Mononuclear cell (primary cell): ENCODE measurements around the gene FOXS1. TPM values are rescaled to one million over a fixed set of nuclear protein-coding genes. Genes with fewer than 3 reads are reported as not detected.

Experiments
- H3K27me3 ChIP-seq: 2 replicates; pipeline ENCODE4 v1.6.0; 2011; ENCODE audit warnings: low read length, control low read depth; ENCODE audit not compliant: insufficient read depth
- H3K4me1 ChIP-seq: 2 replicates; pipeline ENCODE4 v1.5.1; 2011; ENCODE audit warnings: mild to moderate bottlenecking, low read length, control low read depth; ENCODE audit not compliant: insufficient read depth
- H3K4me3 ChIP-seq: 2 replicates; pipeline ENCODE4 v1.5.1; 2011; ENCODE audit warnings: mild to moderate bottlenecking, low read length, moderate library complexity
- H3K9me3 ChIP-seq: 2 replicates; pipeline ENCODE4 v1.5.1; 2011; ENCODE audit warnings: low read depth, mild to moderate bottlenecking, control low read depth, low read length
- total RNA-seq: library from RNA; depleted of rRNA; stranded (reverse); fragments of >200 nt; gene quantifications from one replicate; pipeline ENCODE4 v1.2.3, GENCODE V29; 2012

Gene FOXS1
- total RNA-seq, 1 donor, result not detected

DNA sequence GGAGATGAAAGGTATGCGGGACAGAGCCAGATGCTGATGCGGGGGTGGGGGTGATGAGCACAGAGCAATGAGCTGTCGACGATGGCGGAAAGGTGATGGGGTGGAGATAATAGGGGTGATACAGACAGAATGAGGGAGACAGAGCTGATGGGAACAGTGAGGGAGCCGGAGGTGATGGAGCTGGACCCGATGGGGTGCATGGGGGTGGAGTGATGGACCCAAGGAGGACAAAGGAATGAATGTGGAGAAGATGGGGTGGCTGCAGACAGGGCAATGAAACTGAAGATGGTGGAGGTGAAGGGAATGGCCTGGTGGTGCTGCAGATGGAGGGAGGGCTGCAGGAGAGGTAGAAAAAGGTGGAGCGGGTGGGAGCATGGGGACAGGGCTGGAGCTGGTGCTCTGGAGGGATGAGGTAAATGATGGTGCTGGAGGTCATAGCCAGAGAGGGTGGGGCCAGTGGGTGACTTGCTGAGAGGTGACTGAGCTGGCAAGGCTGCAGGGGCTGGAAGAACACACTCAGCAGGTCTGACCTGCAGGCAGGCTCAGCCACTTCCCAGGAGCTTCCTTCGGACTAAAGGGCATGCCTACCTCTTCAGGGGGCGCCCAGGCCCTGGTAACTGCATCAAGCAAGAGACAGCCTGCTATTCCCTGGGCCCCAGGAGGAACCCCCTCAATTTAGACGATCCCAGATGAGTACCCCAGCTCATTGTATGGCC lies 6.0 kb upstream of the FOXS1 start:
- no peaks in the 10 kb centered on the region for H3K27me3 ChIP-seq
- H3K4me1 ChIP-seq, result no peaks in the 10 kb centered on the region
- H3K4me3 ChIP-seq, result no peak overlapping the region
- H3K9me3 ChIP-seq, result no peaks in the 10 kb centered on the region

DNA sequence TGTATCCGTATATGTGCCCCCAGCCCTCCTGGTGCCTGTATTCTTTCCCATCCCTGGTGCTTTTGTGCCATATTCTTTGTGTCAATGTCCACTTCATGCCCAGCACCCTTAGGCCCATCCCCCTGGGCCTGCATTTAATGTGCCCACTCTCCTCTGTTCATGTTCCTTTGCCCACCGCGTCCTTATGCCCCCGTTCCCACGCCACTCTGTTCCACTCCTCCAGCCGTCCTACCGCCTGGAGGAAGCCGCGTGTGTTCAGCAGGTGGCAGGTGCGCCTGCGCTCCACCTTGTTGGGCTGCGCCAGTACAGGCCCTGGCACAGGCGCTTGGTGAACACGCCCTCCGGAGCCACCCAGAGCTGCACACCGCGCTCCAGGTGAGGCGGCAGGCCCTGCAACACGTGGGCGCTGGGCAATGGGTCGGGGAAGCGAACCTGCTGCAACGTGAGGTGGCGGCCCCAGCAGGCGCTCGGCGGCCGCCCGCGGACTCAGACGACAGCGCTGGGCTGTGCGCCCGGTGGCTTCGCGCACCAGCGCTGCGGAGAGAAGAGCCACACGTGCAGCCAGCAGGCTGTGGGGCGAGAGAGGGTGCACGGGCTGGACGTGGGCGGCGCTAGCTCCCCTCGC lies 4.0 kb upstream of the FOXS1 start:
- no peaks in the 10 kb centered on the region for H3K4me1 ChIP-seq
- H3K27me3 ChIP-seq, result no peaks in the 10 kb centered on the region
- H3K4me3 ChIP-seq, result no peak overlapping the region
- no peaks in the 10 kb centered on the region for H3K9me3 ChIP-seq

DNA sequence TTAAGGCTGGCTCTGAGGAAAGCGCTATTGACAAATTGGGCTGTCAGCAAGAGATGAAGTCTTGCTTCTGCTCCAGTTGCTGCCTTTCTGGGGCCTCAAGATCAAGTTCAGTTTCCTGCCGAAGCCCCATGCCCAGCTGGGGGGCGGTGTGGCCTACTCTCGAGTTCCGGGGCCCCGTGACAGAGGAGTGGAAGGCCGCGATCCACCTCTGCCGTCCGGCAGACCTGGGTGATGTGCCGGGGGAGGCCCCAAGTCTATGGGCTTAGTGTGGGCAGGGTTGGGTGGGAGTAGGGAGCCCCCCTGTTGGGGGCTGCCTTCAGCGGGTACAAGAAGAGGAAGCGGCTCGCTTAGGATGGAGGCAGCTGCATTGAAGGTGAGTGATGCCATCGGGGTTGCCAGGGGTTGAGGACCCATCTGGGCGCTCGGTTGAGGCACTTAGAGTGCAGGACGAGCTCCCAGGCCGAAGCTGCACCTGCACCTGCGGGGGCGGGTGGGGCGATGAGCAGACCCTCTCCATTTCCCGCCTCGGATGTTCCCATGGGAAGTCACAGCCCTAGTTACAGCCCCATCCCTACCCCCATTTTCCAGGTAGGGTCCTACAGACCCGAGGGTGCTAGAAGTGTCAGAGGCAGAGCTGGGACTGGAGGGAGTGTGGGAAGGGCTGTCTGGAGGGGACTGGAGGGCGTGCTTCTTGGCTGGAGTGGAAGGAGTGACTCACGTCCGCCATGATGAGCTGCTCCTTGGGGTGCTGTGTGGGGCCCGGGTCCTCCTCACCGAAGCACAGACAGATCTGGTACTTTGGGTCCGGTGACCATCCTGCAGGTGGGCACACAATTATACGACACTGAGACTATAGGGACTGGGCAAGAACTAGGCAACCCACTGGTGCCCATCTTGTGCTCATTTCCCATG lies 2.9 kb upstream of the FOXS1 start:
- no peaks in the 10 kb centered on the region for H3K9me3 ChIP-seq
- no peaks in the 10 kb centered on the region for H3K27me3 ChIP-seq
- no peak overlapping the region for H3K4me3 ChIP-seq
- H3K4me1 ChIP-seq, result no peaks in the 10 kb centered on the region

DNA sequence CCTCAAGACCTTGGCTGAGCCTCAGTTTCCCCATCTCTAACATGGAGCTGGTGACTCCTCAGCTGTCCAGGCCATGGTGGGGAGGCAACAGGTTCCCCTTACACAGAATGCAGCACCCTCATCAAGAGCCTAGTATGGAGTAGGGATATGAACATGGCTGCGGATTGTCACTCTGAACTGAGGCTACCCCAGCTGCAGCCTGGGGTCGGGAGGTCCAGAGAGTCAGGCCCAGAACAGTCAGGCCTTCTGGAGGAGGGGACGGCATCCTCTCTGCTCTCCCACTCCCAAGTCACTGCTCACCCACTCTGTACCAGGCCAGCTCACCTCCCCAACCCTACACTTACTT lies 1.4 kb upstream of the FOXS1 start:
- no peak overlapping the region for H3K4me3 ChIP-seq
- no peaks in the 10 kb centered on the region for H3K9me3 ChIP-seq
- no peaks in the 10 kb centered on the region for H3K27me3 ChIP-seq
- no peaks in the 10 kb centered on the region for H3K4me1 ChIP-seq

DNA sequence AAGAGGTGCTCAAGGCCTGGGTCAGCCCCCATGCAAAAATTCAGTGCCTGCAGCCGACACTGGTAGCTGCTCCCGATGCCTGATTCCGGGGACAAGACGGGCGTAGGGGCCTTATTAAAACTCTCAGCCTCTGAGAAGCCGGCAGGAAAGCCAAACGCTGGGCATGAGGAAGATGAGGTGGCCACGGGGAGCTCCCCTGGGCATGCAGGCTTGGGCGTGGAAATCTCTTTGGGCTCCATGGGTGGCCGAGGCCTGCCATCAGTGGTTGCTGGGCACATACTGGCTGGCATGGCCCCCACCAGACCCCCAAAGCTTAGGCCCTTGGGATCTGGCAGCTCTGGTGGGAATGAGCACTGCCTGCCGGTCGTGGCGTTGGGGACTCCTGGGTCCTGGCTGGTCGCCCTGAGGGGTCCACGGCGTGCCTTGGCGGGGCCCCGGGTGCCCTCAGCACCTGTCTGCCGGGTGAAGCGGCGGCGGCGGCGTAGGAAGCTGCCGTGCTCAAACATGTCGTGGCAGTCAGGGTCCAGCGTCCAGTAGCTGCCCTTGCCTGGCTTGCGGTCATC lies 586 bp downstream of the FOXS1 start:
- Histone ChIP-seq H3K9me3 (no peaks in the 10 kb centered on the region), H3K4me1 (no peaks in the 10 kb centered on the region), H3K4me3 (no peak overlapping the region), H3K27me3 (no peaks in the 10 kb centered on the region)

DNA sequence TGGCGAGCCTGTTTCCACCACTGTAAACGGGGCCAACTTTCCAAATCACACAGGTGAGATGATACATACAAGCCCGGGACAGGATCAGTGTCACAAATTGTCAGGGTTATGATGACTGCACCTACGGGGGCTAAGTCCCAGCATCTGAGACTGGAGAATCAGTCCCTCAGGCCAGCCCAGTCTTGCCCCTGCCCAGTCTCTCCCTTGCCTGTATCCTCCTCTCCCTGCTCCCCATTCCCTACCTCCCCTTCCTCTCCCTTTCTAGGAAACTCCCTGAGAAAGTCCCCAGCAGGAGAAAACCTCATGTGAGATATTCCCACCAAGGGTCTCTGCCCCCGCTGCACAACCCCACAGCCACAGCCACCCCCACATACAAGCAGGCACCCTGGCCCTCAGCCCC lies 1.5 kb downstream of the FOXS1 start:
- no peaks in the 10 kb centered on the region for H3K27me3 ChIP-seq

DNA sequence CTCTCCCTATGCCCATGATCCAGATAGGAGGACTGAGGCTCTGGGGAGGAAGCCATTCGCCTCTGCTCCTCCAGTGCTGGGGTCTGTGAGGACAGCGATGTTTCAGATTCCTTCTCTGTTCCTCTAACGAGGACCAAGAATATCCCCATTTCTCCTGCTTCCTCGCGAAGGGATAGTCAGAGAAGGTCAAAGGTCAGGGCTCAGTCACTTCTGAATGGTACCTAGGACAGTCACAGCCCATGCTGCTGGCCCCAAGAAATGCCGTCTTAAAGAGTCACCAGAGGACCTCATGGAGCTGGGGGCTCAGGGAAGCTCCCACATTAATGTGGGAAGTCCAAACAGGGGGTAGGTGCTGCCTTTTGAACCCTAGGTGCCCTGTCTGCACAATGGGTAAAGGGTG lies 2.1 kb downstream of the FOXS1 start:
- no peak overlapping the region for H3K4me3 ChIP-seq
- no peaks in the 10 kb centered on the region for H3K27me3 ChIP-seq
- H3K9me3 ChIP-seq, result no peaks in the 10 kb centered on the region
- peaks cover 7% of the 10 kb centered on the region for H3K4me1 ChIP-seq

More for the DNA sequence above, 1.5 kb downstream of the FOXS1 start:
- no peak overlapping the region for H3K4me3 ChIP-seq
- H3K9me3 ChIP-seq, result no peaks in the 10 kb centered on the region
- peaks cover under 1% of the 10 kb centered on the region for H3K4me1 ChIP-seq

DNA sequence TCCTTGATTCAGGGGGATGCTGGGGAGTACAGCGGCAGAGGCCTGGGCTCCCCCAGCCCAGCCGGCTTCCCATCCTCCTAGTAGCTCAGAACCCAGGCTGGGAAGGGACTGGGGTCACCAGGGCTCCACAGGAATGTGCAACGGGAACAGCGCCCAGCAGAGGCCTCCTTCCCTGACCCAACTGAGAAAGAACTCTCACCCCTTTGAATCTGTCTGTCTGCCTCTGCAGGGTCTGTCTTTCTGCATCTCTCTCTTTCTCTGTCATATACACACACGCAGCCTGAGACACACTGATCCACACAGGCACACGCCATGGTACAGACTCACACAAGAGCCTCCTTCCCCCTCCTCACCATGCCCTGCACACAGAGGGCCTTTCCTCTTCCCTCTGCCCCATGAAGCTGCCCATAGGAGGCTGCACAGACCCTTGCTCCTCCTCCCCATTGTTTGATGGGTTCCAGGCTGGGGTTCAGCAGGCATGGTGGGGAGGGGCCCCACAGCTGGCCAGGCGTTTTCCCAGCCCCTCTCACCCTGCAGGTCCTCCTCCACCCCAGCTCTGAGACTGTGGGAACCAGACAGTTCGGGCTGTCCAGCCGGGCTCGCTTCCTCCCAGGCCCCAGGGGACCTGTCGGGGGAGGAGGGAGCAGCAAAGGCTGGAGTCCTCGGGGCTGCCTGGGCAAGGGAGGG lies 2.8 kb downstream of the FOXS1 start:
- H3K27me3 ChIP-seq, result no peaks in the 10 kb centered on the region

DNA sequence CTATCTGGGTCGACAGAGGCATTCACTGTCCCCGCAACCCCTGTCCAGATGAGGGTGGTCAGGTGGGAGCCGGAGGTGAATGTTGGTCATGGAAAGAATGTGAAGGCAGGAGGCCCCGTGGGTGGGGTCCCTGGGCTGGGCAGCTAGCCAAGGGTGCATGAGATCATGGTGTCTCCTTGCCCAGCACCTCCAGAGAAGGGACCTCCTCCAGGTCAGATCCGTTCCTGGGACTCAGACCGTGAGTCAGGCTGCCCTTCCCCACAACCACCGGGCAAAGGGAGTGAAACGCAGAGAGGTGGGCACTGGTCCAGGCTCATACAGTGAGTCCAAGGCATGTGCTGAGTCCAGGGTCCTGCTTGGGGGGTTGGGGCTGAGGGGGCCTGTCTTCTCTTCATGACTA lies 3.5 kb downstream of the FOXS1 start:
- no peaks in the 10 kb centered on the region for H3K27me3 ChIP-seq
- H3K4me1 ChIP-seq, result peaks cover 19% of the 10 kb centered on the region
- H3K9me3 ChIP-seq, result no peaks in the 10 kb centered on the region
- no peak overlapping the region for H3K4me3 ChIP-seq

More for the DNA sequence above, 2.8 kb downstream of the FOXS1 start:
- no peaks in the 10 kb centered on the region for H3K9me3 ChIP-seq
- peaks cover 14% of the 10 kb centered on the region for H3K4me1 ChIP-seq
- H3K4me3 ChIP-seq, result no peak overlapping the region

DNA sequence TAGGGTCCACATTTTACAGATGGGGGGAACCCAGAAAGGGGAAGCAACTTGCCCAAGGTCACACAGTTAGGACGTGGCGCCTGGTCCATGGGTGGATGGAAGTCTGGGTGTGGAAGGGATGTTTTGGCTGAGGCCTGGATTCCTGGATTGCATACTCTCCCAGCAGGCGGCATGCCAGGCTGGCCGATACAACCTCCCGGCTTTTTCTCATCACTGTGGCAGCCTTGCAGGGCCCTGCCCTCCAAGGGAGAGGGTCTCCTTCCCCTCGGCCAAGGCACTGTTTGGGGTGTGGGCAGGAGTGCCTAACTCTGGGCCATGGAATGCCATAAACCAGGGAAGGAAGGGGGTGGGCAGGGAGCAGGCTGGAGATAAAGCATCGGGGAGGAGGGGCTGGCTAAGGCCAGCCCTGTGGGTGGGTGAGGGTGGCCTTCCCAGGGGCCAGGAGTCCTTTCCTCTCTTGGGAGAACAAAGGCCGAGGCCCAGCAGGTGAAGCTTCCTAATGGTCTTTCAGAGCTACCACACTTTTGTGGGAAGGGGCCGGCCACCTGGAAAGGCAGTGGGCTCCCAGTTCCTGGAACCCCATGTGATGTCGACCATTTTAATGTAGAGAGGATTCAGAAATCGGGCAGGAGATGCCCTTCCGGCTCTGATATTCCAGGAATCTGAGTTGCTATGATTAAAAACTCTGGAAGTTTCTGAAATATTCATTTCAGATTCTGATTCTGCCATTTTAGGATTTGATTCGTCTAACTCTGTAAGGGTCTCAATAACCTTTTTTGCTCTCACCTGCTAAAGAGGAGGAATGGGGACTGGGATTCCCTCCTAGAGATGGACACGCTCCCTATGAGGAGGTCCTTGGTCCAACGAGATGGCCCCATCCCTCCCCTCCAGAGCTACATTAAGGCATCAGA lies 4.2 kb downstream of the FOXS1 start:
- H3K4me3 ChIP-seq, result no peak overlapping the region
- H3K4me1 ChIP-seq, result peaks cover 26% of the 10 kb centered on the region
- no peaks in the 10 kb centered on the region for H3K27me3 ChIP-seq
- no peaks in the 10 kb centered on the region for H3K9me3 ChIP-seq

DNA sequence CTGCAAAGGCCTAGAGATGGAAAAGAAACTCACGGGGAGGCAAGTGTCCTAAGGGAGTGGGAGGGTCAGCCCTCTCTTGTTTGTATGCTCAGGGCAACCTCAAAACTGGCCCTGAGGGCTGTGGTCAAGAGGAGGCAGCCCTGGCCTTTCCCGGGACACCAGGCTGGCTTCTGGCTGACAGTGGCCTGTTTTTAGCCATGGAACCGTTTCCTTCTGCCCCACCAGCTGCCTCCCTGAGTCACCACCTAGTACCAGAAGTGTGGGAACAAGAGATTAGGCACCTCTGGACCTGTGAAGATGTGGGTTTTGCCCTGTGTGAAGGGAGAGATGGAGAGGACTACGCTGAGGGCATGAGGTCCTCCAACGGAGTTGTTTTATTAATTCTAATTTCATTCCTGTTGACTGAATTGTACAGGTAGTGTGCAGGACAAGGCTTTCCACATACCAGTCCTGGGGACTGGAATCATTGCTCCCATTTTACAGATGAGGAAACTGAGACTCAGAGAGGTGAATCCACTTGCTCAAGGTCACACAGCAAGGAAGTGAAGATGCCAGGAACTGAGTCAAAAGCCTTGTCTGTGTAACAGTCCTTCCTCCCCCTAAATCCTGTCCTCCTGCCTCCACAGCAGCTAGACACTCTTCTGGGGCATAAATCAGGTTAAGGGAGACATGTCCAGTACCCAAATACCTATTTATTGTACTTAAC lies 5.5 kb downstream of the FOXS1 start:
- no peaks in the 10 kb centered on the region for H3K27me3 ChIP-seq
- H3K9me3 ChIP-seq, result no peaks in the 10 kb centered on the region
- no peak overlapping the region for H3K4me3 ChIP-seq
- peaks cover 36% of the 10 kb centered on the region for H3K4me1 ChIP-seq

DNA sequence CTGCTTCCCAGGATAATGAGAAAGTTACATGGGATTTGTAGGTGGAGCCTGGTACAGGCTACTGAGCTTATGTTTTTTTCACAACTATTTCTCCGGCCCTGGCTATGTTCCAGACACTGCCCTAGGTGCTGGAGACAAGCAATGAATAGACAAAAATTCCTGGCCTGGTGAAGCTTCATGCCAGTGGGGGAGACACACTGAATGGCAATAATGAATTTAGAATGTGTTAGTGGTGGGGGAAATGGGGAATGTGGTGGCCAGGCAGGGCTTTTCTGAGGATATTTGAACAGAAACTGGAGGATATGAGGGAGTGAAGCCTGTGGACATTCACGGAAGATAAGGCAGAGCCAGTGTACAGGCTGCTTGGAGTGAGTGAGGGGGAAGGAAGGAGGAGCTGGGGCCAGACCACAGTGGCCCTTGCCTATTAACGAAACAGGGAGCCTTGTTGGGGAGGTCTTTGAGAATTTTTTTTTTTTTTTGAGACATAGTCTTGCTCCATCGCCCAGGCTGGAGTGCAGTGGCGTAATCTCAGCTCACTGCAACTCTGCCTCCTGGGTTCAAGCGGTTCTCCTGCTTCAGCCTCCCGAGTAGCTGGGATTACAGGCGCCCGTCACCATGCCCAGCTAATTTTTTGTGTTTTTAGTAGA lies 6.6 kb downstream of the FOXS1 start:
- no peaks in the 10 kb centered on the region for H3K27me3 ChIP-seq
- H3K4me1 ChIP-seq, result peaks cover 36% of the 10 kb centered on the region
- H3K4me3 ChIP-seq, result no peak overlapping the region
- no peaks in the 10 kb centered on the region for H3K9me3 ChIP-seq

DNA sequence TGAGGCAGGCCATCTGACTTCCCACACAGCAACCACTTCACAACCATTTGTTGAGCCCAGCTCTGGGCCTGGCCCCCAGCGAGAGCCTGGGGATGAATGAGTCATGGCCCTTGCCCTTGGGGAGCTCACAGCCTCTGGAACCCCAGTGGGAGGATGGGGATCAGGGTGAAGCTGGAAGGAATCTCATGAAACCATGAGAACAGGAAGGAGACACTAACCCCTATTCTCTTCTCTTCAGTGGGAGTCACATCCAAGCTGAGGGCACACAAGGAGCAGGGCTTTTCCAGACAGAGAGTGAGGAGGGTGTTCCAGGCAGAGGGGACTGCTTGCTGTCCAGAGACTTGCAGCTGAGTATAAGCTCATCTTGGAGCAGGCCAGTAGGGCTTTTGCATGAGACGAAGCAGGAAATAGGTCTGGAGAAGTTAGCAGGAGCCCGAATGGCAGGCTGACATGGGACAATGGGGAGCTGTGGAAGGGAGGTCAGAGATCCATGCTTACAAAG lies 7.5 kb downstream of the FOXS1 start:
- H3K9me3 ChIP-seq, result no peaks in the 10 kb centered on the region
- no peak overlapping the region for H3K4me3 ChIP-seq
- peaks cover 36% of the 10 kb centered on the region for H3K4me1 ChIP-seq
- H3K27me3 ChIP-seq, result no peaks in the 10 kb centered on the region
